Hepatocyte (in vitro differentiated cells): ENCODE measurements around the gene PROK1.

Experiments used
- EZH2 ChIP-seq: fragments of 200-600 bp; sonication (generic); IDR thresholded peaks from 2 replicates; pipeline ENCODE4 v1.6.1; 2016; ENCODE audit warnings: antibody characterized with exemption, mild to moderate bottlenecking, borderline replicate concordance
- EZH2phosphoT487 ChIP-seq: fragments of 200-600 bp; sonication (generic); IDR thresholded peaks from one replicate; pipeline ENCODE4 v1.6.1; 2018; ENCODE audit warnings: antibody characterized with exemption, mild to moderate bottlenecking, low read depth, moderate library complexity; ENCODE audit not compliant: unreplicated experiment, severe bottlenecking
- TF ChIP-seq, protein P1 (sequence below): fragments of 200-600 bp; sonication (generic); IDR thresholded peaks from 2 replicates; pipeline ENCODE4 v1.5.1; 2016; ENCODE audit warnings: antibody characterized with exemption, mild to moderate bottlenecking; ENCODE audit not compliant: poor library complexity

DNA sequence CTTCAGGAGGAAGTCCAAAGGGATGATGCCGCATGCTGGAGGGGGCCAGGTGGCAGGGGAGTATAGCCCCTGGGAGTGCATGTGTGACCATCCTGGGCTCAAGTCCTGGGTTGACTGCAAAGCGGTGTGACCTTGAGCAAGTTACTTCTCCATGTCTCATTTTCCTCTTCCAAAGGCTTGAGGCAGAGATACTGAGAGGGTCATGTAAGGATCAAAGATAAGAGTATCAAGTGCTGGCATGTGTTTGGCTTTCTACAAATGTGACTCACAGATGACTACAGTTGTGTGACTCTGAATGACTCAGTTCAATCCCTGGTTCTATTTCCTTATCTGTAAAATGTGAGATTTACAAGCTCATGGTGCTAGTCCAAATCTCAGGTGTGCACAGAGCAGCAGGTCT lies 26.1 kb downstream of the PROK1 start:
- TF ChIP-seq, protein P1, sequence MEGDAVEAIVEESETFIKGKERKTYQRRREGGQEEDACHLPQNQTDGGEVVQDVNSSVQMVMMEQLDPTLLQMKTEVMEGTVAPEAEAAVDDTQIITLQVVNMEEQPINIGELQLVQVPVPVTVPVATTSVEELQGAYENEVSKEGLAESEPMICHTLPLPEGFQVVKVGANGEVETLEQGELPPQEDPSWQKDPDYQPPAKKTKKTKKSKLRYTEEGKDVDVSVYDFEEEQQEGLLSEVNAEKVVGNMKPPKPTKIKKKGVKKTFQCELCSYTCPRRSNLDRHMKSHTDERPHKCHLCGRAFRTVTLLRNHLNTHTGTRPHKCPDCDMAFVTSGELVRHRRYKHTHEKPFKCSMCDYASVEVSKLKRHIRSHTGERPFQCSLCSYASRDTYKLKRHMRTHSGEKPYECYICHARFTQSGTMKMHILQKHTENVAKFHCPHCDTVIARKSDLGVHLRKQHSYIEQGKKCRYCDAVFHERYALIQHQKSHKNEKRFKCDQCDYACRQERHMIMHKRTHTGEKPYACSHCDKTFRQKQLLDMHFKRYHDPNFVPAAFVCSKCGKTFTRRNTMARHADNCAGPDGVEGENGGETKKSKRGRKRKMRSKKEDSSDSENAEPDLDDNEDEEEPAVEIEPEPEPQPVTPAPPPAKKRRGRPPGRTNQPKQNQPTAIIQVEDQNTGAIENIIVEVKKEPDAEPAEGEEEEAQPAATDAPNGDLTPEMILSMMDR: no peak
- TF ChIP-seq EZH2 (no peak), EZH2phosphoT487 (no peak)
